ENCODE results near the gene BCL2L13.
A peak's percentile ranks its signal among the peaks of the same experiment; 100 is the strongest.

The BCL2L13 gene

GRCh38 chr22:17607891-17608521 is 30.6 kb upstream of the BCL2L13 start:
- Histone ChIP-seq H3K36me3 (ENCODE audit: control insufficient read depth in 2 of 2, insufficient read depth in 2 of 2, low read length in 2 of 2) (peaks cover 45 to 47% of the 10 kb centered on the region in 2 donors), H3K9me3 (ENCODE audit: control insufficient read depth in 2 of 2, low read length in 2 of 2) (no peaks in the 10 kb centered on the region), H3K27me3 (ENCODE audit: control insufficient read depth in 2 of 2, insufficient read depth in 2 of 2, low read length in 2 of 2) (no peaks in the 10 kb centered on the region), H3K27ac (ENCODE audit: low read depth in 2 of 2, low read length in 2 of 2) (no peak overlapping the region), H3K9ac (ENCODE audit: low read depth in 1 of 2, low read length in 2 of 2) (no peak overlapping the region), H3K4me1 (ENCODE audit: control insufficient read depth in 2 of 2, insufficient read depth in 2 of 2, low read length in 2 of 2) (no peaks in the 10 kb centered on the region), H3K4me3 (ENCODE audit: low read length in 2 of 2) (no peak overlapping the region)

- peaks cover 36 to 39% of the 10 kb centered on the region in 2 donors for H3K36me3 ChIP-seq (ENCODE audit: control insufficient read depth in 2 of 2, insufficient read depth in 2 of 2, low read length in 2 of 2)
- H3K27ac ChIP-seq (ENCODE audit: low read depth in 2 of 2, low read length in 2 of 2): no peak overlapping the region
- H3K9ac ChIP-seq (ENCODE audit: low read depth in 1 of 2, low read length in 2 of 2): no peak overlapping the region
- H3K9me3 ChIP-seq (ENCODE audit: control insufficient read depth in 2 of 2, low read length in 2 of 2): no peaks in the 10 kb centered on the region
- no peaks in the 10 kb centered on the region for H3K4me1 ChIP-seq (ENCODE audit: control insufficient read depth in 2 of 2, insufficient read depth in 2 of 2, low read length in 2 of 2)
- H3K4me3 ChIP-seq (ENCODE audit: low read length in 2 of 2): no peak overlapping the region
- no peaks in the 10 kb centered on the region for H3K27me3 ChIP-seq (ENCODE audit: control insufficient read depth in 2 of 2, insufficient read depth in 2 of 2, low read length in 2 of 2)
Observed at GRCh38 chr22:17612057-17612456, 26.5 kb upstream of the BCL2L13 start.

GRCh38 chr22:17613280-17613679 is 25.3 kb upstream of the BCL2L13 start:
- Histone ChIP-seq H3K27me3 (ENCODE audit: control insufficient read depth in 2 of 2, insufficient read depth in 2 of 2, low read length in 2 of 2) (no peaks in the 10 kb centered on the region), H3K4me3 (ENCODE audit: low read length in 2 of 2) (no peak overlapping the region), H3K9me3 (ENCODE audit: control insufficient read depth in 2 of 2, low read length in 2 of 2) (no peaks in the 10 kb centered on the region), H3K4me1 (ENCODE audit: control insufficient read depth in 2 of 2, insufficient read depth in 2 of 2, low read length in 2 of 2) (no peaks in the 10 kb centered on the region), H3K36me3 (ENCODE audit: control insufficient read depth in 2 of 2, insufficient read depth in 2 of 2, low read length in 2 of 2) (peaks cover 27 to 34% of the 10 kb centered on the region in 2 donors), H3K9ac (ENCODE audit: low read depth in 1 of 2, low read length in 2 of 2) (no peak overlapping the region), H3K27ac (ENCODE audit: low read depth in 2 of 2, low read length in 2 of 2) (no peak overlapping the region)

- H3K4me3 ChIP-seq (ENCODE audit: low read length in 2 of 2): peak overlapping the region; percentile 90 to 99
- H3K9ac ChIP-seq (ENCODE audit: low read depth in 1 of 2, low read length in 2 of 2): peak overlapping the region; percentile 91 to 98
- H3K4me1 ChIP-seq (ENCODE audit: control insufficient read depth in 2 of 2, insufficient read depth in 2 of 2, low read length in 2 of 2): peaks cover 7 to 11% of the 10 kb centered on the region in 2 donors
- no peaks in the 10 kb centered on the region for H3K27me3 ChIP-seq (ENCODE audit: control insufficient read depth in 2 of 2, insufficient read depth in 2 of 2, low read length in 2 of 2)
- H3K36me3 ChIP-seq (ENCODE audit: control insufficient read depth in 2 of 2, insufficient read depth in 2 of 2, low read length in 2 of 2): peaks cover 5 to 6% of the 10 kb centered on the region in 2 donors
- H3K27ac ChIP-seq (ENCODE audit: low read depth in 2 of 2, low read length in 2 of 2): peak overlapping the region; percentile 90 to 95
- no peaks in the 10 kb centered on the region for H3K9me3 ChIP-seq (ENCODE audit: control insufficient read depth in 2 of 2, low read length in 2 of 2)
Observed at GRCh38 chr22:17627961-17628405, 10.6 kb upstream of the BCL2L13 start.

GRCh38 chr22:17628406-17629172 is 10.0 kb upstream of the BCL2L13 start, which contains the start of gene ATP6V1E1:
Gene ATP6V1E1, minus strand, starts transcription at chr22:17628749. Its CDS starts 114 bp downstream, at chr22:17628635.
- peaks cover 3 to 5% of the 10 kb centered on the region in 2 donors for H3K36me3 ChIP-seq (ENCODE audit: control insufficient read depth in 2 of 2, insufficient read depth in 2 of 2, low read length in 2 of 2)
- peak within 1 kb of the TSS; percentile 94 to 95 for H3K27ac ChIP-seq (ENCODE audit: low read depth in 2 of 2, low read length in 2 of 2)
- peak within 1 kb of the TSS; percentile 91 to 98 for H3K9ac ChIP-seq (ENCODE audit: low read depth in 1 of 2, low read length in 2 of 2)
- peaks cover 8 to 11% of the 10 kb centered on the region in 2 donors for H3K4me1 ChIP-seq (ENCODE audit: control insufficient read depth in 2 of 2, insufficient read depth in 2 of 2, low read length in 2 of 2)
- H3K9me3 ChIP-seq (ENCODE audit: control insufficient read depth in 2 of 2, low read length in 2 of 2): no peaks in the 10 kb centered on the region
- peak within 1 kb of the TSS; percentile 90 to 99 for H3K4me3 ChIP-seq (ENCODE audit: low read length in 2 of 2)
- H3K27me3 ChIP-seq (ENCODE audit: control insufficient read depth in 2 of 2, insufficient read depth in 2 of 2, low read length in 2 of 2): no peaks in the 10 kb centered on the region

- peaks cover 0 to 5% of the 10 kb centered on the region in 2 donors for H3K36me3 ChIP-seq (ENCODE audit: control insufficient read depth in 2 of 2, insufficient read depth in 2 of 2, low read length in 2 of 2)
- H3K4me3 ChIP-seq (ENCODE audit: low read length in 2 of 2): peak overlapping the region; percentile 90 to 99
- H3K9ac ChIP-seq (ENCODE audit: low read depth in 1 of 2, low read length in 2 of 2): peak overlapping the region; percentile 91 to 98
- H3K9me3 ChIP-seq (ENCODE audit: control insufficient read depth in 2 of 2, low read length in 2 of 2): no peaks in the 10 kb centered on the region
- peak overlapping the region; percentile 94 to 95 for H3K27ac ChIP-seq (ENCODE audit: low read depth in 2 of 2, low read length in 2 of 2)
- no peaks in the 10 kb centered on the region for H3K27me3 ChIP-seq (ENCODE audit: control insufficient read depth in 2 of 2, insufficient read depth in 2 of 2, low read length in 2 of 2)
- H3K4me1 ChIP-seq (ENCODE audit: control insufficient read depth in 2 of 2, insufficient read depth in 2 of 2, low read length in 2 of 2): peaks cover 11 to 13% of the 10 kb centered on the region in 2 donors
Observed at GRCh38 chr22:17629173-17629489, 9.4 kb upstream of the BCL2L13 start.

GRCh38 chr22:17629641-17630040 is 8.9 kb upstream of the BCL2L13 start:
- Histone ChIP-seq H3K27me3 (ENCODE audit: control insufficient read depth in 2 of 2, insufficient read depth in 2 of 2, low read length in 2 of 2) (no peaks in the 10 kb centered on the region), H3K36me3 (ENCODE audit: control insufficient read depth in 2 of 2, insufficient read depth in 2 of 2, low read length in 2 of 2) (peaks cover 0 to 5% of the 10 kb centered on the region in 2 donors), H3K9me3 (ENCODE audit: control insufficient read depth in 2 of 2, low read length in 2 of 2) (no peaks in the 10 kb centered on the region), H3K27ac (ENCODE audit: low read depth in 2 of 2, low read length in 2 of 2) (no peak overlapping the region), H3K9ac (ENCODE audit: low read depth in 1 of 2, low read length in 2 of 2) (no peak overlapping the region), H3K4me1 (ENCODE audit: control insufficient read depth in 2 of 2, insufficient read depth in 2 of 2, low read length in 2 of 2) (peaks cover 11 to 13% of the 10 kb centered on the region in 2 donors), H3K4me3 (ENCODE audit: low read length in 2 of 2) (peak overlapping the region in 1 of 2 donors; percentile 99)

GRCh38 chr22:17631076-17631565 is 7.4 kb upstream of the BCL2L13 start:
- Histone ChIP-seq H3K27me3 (ENCODE audit: control insufficient read depth in 2 of 2, insufficient read depth in 2 of 2, low read length in 2 of 2) (no peaks in the 10 kb centered on the region), H3K4me3 (ENCODE audit: low read length in 2 of 2) (no peak overlapping the region), H3K4me1 (ENCODE audit: control insufficient read depth in 2 of 2, insufficient read depth in 2 of 2, low read length in 2 of 2) (peaks cover 11 to 13% of the 10 kb centered on the region in 2 donors), H3K9ac (ENCODE audit: low read depth in 1 of 2, low read length in 2 of 2) (no peak overlapping the region), H3K9me3 (ENCODE audit: control insufficient read depth in 2 of 2, low read length in 2 of 2) (no peaks in the 10 kb centered on the region), H3K36me3 (ENCODE audit: control insufficient read depth in 2 of 2, insufficient read depth in 2 of 2, low read length in 2 of 2) (no peaks in the 10 kb centered on the region), H3K27ac (ENCODE audit: low read depth in 2 of 2, low read length in 2 of 2) (no peak overlapping the region)

- no peaks in the 10 kb centered on the region for H3K9me3 ChIP-seq (ENCODE audit: control insufficient read depth in 2 of 2, low read length in 2 of 2)
- H3K4me1 ChIP-seq (ENCODE audit: control insufficient read depth in 2 of 2, insufficient read depth in 2 of 2, low read length in 2 of 2): peaks cover 7 to 16% of the 10 kb centered on the region in 2 donors
- no peak overlapping the region for H3K4me3 ChIP-seq (ENCODE audit: low read length in 2 of 2)
- H3K27me3 ChIP-seq (ENCODE audit: control insufficient read depth in 2 of 2, insufficient read depth in 2 of 2, low read length in 2 of 2): no peaks in the 10 kb centered on the region
- no peaks in the 10 kb centered on the region for H3K36me3 ChIP-seq (ENCODE audit: control insufficient read depth in 2 of 2, insufficient read depth in 2 of 2, low read length in 2 of 2)
- H3K27ac ChIP-seq (ENCODE audit: low read depth in 2 of 2, low read length in 2 of 2): peak overlapping the region in 1 of 2 donors; percentile 24
- H3K9ac ChIP-seq (ENCODE audit: low read depth in 1 of 2, low read length in 2 of 2): no peak overlapping the region
Observed at GRCh38 chr22:17633217-17633997, 5.2 kb upstream of the BCL2L13 start.
